ENCODE measurements around the gene PIP4K2A. TPM values are rescaled to one million over a fixed set of nuclear protein-coding genes. Genes with fewer than 3 reads are reported as not detected.

Gene PIP4K2A
- total and polyA plus RNA-seq, 2 donors (not counting 3 experiments of a cell fraction or from before 2014, with no cell fraction given), result 11.8 to 32.6 TPM

DNA sequence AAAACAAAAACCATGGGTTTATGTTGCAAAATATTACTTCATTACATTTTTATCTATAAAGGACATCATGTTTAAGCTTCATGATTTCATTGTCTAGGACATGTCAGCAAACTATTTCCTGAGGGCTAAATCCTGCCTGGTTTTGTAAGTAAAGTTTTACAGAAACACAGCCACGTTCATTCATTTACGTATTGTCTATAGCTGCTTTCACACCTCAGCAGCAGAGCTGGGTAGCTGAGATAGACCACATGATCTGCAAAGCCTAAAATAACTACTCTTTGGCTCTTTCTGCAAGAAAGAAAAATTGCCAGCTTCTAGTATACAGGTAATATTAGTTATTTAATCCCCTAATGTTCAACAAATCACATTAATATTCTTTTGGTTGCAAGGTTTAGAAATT lies 12.7 kb upstream of the PIP4K2A start:
- no peak for TF ChIP-seq EZH2 (IDR thresholded peaks at IDR 0.05; ENCODE audit: borderline replicate concordance, low read depth, low read length, severe bottlenecking)
- no peak for TF ChIP-seq JUN (IDR thresholded peaks at IDR 0.05; ENCODE audit: borderline replicate concordance, insufficient read depth, insufficient read length, low read depth)
- TF ChIP-seq GATA2 (IDR thresholded peaks at IDR 0.05; ENCODE audit: insufficient read depth, insufficient read length, low read depth, low read length), result no peak
- no peak for TF ChIP-seq POLR2AphosphoS5 (IDR thresholded peaks at IDR 0.05; ENCODE audit: insufficient read depth, low read depth, low read length)
- TF ChIP-seq, protein P1, sequence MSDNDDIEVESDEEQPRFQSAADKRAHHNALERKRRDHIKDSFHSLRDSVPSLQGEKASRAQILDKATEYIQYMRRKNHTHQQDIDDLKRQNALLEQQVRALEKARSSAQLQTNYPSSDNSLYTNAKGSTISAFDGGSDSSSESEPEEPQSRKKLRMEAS (IDR thresholded peaks at IDR 0.05; ENCODE audit: insufficient read depth, insufficient read length), result no peak
- no peak for TF ChIP-seq FOS (IDR thresholded peaks at IDR 0.05; ENCODE audit: borderline replicate concordance, insufficient read depth, low read length)
- TF ChIP-seq MYC (IDR thresholded peaks at IDR 0.05; ENCODE audit: low read depth, low read length), result no peak
- TF ChIP-seq, protein P2, sequence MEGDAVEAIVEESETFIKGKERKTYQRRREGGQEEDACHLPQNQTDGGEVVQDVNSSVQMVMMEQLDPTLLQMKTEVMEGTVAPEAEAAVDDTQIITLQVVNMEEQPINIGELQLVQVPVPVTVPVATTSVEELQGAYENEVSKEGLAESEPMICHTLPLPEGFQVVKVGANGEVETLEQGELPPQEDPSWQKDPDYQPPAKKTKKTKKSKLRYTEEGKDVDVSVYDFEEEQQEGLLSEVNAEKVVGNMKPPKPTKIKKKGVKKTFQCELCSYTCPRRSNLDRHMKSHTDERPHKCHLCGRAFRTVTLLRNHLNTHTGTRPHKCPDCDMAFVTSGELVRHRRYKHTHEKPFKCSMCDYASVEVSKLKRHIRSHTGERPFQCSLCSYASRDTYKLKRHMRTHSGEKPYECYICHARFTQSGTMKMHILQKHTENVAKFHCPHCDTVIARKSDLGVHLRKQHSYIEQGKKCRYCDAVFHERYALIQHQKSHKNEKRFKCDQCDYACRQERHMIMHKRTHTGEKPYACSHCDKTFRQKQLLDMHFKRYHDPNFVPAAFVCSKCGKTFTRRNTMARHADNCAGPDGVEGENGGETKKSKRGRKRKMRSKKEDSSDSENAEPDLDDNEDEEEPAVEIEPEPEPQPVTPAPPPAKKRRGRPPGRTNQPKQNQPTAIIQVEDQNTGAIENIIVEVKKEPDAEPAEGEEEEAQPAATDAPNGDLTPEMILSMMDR (IDR thresholded peaks at IDR 0.05; ENCODE audit: extremely low read depth in 1 of 2, insufficient read depth in 1 of 2, low read depth in 1 of 2, low read length in 2 of 2), result no peak
- no peak for TF ChIP-seq POLR2A (IDR thresholded peaks at IDR 0.05; ENCODE audit: low read depth, low read length)
- no peak overlapping the region for H3K4me2 ChIP-seq (ENCODE audit: insufficient read depth, low read length)
- no peak overlapping the region for H3K4me3 ChIP-seq (replicated peaks in 1 of 3; ENCODE audit: insufficient read depth in 1 of 3, low read depth in 1 of 3, low read length in 3 of 3)
- peaks cover 9 to 25% of the 10 kb centered on the region in 2 experiments for H3K27me3 ChIP-seq (ENCODE audit: control insufficient read depth in 2 of 2, insufficient read depth in 2 of 2, low read length in 2 of 2)
- dilution Hi-C loops (cut with MboI; ENCODE audit: extremely low pct_ligation_motif_present, low sequenced_read_pairs), result no loop called here
- no peak overlapping the region for H3K27ac ChIP-seq (ENCODE audit: insufficient read depth, low read depth, low read length)
- POLR2A ChIA-PET, result no interaction called here
- H3K36me3 ChIP-seq (ENCODE audit: control insufficient read depth in 2 of 2, extremely low read depth in 1 of 2, insufficient read depth in 2 of 2, low read length in 2 of 2), result no peaks in the 10 kb centered on the region
- no peak overlapping the region for H2AFZ ChIP-seq (ENCODE audit: low read depth, low read length)
- H3K9me1 ChIP-seq (replicated peaks; ENCODE audit: control insufficient read depth, extremely low read depth, insufficient read depth, low read length), result no peaks in the 10 kb centered on the region
- no peaks in the 10 kb centered on the region for H3K79me2 ChIP-seq (ENCODE audit: control insufficient read depth, insufficient read depth, low read length)
- no peak for FAIRE-seq
- no peaks in the 10 kb centered on the region for H4K20me1 ChIP-seq (replicated peaks; ENCODE audit: control insufficient read depth, extremely low read depth, insufficient read depth, low read length)
- no peaks in the 10 kb centered on the region for H3K4me1 ChIP-seq (ENCODE audit: control insufficient read depth, extremely low read depth, insufficient read depth, low read length)
- no TSS peak for BruUV-seq (replicated peaks)
- intact Hi-C loops (cut with micrococcal nuclease), result no loop called here
- H3K9me3 ChIP-seq (replicated peaks; ENCODE audit: control insufficient read depth, insufficient read depth, low read length), result no peaks in the 10 kb centered on the region
- CTCF ChIA-PET, result interaction anchor here (1.2 to 1.6 kb wide), 2 partner anchors 14 to 17 kb away, joined by 3 read pairs; no protein-coding TSS in a partner anchor
- no peak for DNase-seq (ENCODE audit: low read depth, low spot score)
- no peak overlapping the region for H3K9ac ChIP-seq (replicated peaks; ENCODE audit: extremely low read depth, insufficient read depth, low read length)
